Panc1 (cell line): ENCODE results near the gene SMAP2. TPM values are rescaled to one million over a fixed set of nuclear protein-coding genes. Genes with fewer than 3 reads are reported as not detected.

Experiments used
- ATAC-seq: fragments of 200-7000 bp; cut with Tn5 transposase; 2 replicates; pipeline ENCODE4 v1.9.1; 2020; ENCODE audit warnings: mild to moderate bottlenecking, moderate library complexity
- BruUV-seq: library from RNA; stranded (reverse); fragments of 400-500 nt; replicated peaks from 2 replicates; lab custom pipeline; 2021; lab: Mats Ljungman, UMichigan
- CTCF ChIA-PET: fragments of 300-600 bp; sonication (Branson Sonifier 250); formaldehyde crosslinking; loops from one replicate; lab custom pipeline; 2022; ENCODE audit warnings: antibody characterized with exemption; lab: Charles Lee
- POLR2A ChIA-PET: fragments of 300-600 bp; sonication (Branson Sonifier 250); formaldehyde crosslinking; loops from one replicate; lab custom pipeline; 2022; ENCODE audit warnings: antibody characterized with exemption; lab: Charles Lee
- DNase-seq: peaks from one replicate; pipeline ENCODE4 v3.0.0-alpha.2; 2010; ENCODE audit warnings: low read depth, low spot score
- H3K27ac ChIP-seq: 2 replicates; pipeline ENCODE4 v1.5.1; 2011; ENCODE audit warnings: mild to moderate bottlenecking, low read length, inconsistent platforms
- H3K27me3 ChIP-seq: fragments of 200-500 bp; sonication (Bioruptor generic); 2 replicates; pipeline ENCODE4 v1.6.0; 2014; ENCODE audit warnings: low read length, inconsistent platforms; ENCODE audit not compliant: control insufficient read depth, insufficient read depth
- H3K36me3 ChIP-seq: fragments of 200-500 bp; sonication (Bioruptor generic); 2 replicates; pipeline ENCODE4 v1.5.1; 2014; ENCODE audit warnings: inconsistent platforms, mild to moderate bottlenecking, low read length, moderate library complexity; ENCODE audit not compliant: control insufficient read depth, insufficient read depth
- H3K4me1 ChIP-seq: 2 replicates; pipeline ENCODE4 v1.5.1; 2011; ENCODE audit warnings: inconsistent platforms, mild to moderate bottlenecking, low read length, moderate library complexity; ENCODE audit not compliant: control insufficient read depth, insufficient read depth
- H3K4me3 ChIP-seq, 2 experiments: 2 replicates each; pipeline ENCODE4 v1.5.1; 2011 to 2012; ENCODE audit warnings: low read depth in 2 of 2, low read length in 2 of 2, mild to moderate bottlenecking in 2 of 2, inconsistent platforms in 1 of 2, moderate library complexity in 1 of 2
- H3K9me3 ChIP-seq: fragments of 200-500 bp; sonication (Bioruptor generic); 2 replicates; pipeline ENCODE4 v1.5.1; 2014; ENCODE audit warnings: low read depth, mild to moderate bottlenecking, inconsistent platforms, low read length, moderate library complexity; ENCODE audit not compliant: control insufficient read depth, insufficient read depth
- CTCF ChIP-seq: fragments of 450-650 bp; IDR thresholded peaks from 2 replicates; pipeline ENCODE4 v1.5.1; 2017; ENCODE audit warnings: mild to moderate bottlenecking
- POLR2AphosphoS5 ChIP-seq: IDR thresholded peaks from 2 replicates; pipeline ENCODE4 v1.6.1; 2012; ENCODE audit warnings: mild to moderate bottlenecking, low read depth, low read length, moderate library complexity
- REST ChIP-seq, 2 experiments: IDR thresholded peaks; 2 replicates each; pipeline ENCODE4 v1.6.1; 2011 to 2012; ENCODE audit warnings: low read depth in 2 of 2, control low read depth in 1 of 2, low read length in 1 of 2, mild to moderate bottlenecking in 1 of 2, moderate library complexity in 1 of 2; ENCODE audit not compliant: insufficient read depth in 1 of 2
- SIN3A ChIP-seq: IDR thresholded peaks from 2 replicates; pipeline ENCODE4 v1.6.1; 2012; ENCODE audit warnings: low read depth, mild to moderate bottlenecking, low read length, moderate library complexity, borderline replicate concordance; ENCODE audit not compliant: insufficient read depth
- TCF7L2 ChIP-seq: IDR thresholded peaks from 2 replicates; pipeline ENCODE4 v1.6.1; 2011; ENCODE audit warnings: mild to moderate bottlenecking, low read depth, low read length, inconsistent platforms
- in situ Hi-C: cut with HindIII; loops from 2 replicates; pipeline ENCODE4 v1.10.0; 2016; ENCODE audit warnings: low sequenced_read_pairs, low pct_unique_long_range_greater_than_20kb
- intact Hi-C: fragments of 100-400 bp; cut with micrococcal nuclease; formaldehyde crosslinking; loops from one replicate; pipeline ENCODE4 v1.10.0; 2022; ENCODE audit not compliant: unreplicated experiment
- total RNA-seq: library from RNA; stranded (reverse); gene quantifications from one replicate; pipeline ENCODE4 v1.2.1, GENCODE V29; 2021; ENCODE audit not compliant: unreplicated experiment

SMAP2 gene
- total RNA-seq, 1 experiment from 2014 or later, result 21.5 TPM

- Histone ChIP-seq H3K27me3 (no peaks in the 10 kb centered on the region), H3K4me3 (no peak overlapping the region), H3K36me3 (peaks cover 10% of the 10 kb centered on the region), H3K27ac (no peak overlapping the region), H3K9me3 (no peaks in the 10 kb centered on the region), H3K4me1 (no peaks in the 10 kb centered on the region)
- ATAC-seq (no peak), DNase-seq (no peak)
- ChIA-PET CTCF (no interaction called here), POLR2A (interaction anchor here (0.5 kb wide), 1 partner anchor 260 kb away, joined by 6 read pairs; no protein-coding TSS in a partner anchor)
- intact Hi-C loops, result no loop called here
- BruUV-seq, result no TSS peak
- in situ Hi-C loops, result no loop called here
- no peak for TF ChIP-seq REST (IDR thresholded peaks at IDR 0.05; ENCODE audit: insufficient read depth in 1 of 2, low read depth in 2 of 2, low read length in 1 of 2)
- TF ChIP-seq CTCF, result no peak
- TF ChIP-seq POLR2AphosphoS5, result no peak
- TF ChIP-seq SIN3A, result no peak
- no peak for TF ChIP-seq TCF7L2
Measured at GRCh38 chr1:40413527-40414252, 40.2 kb downstream of the SMAP2 start.

- intact Hi-C loops, result no loop called here
- in situ Hi-C loops, result no loop called here
- BruUV-seq, result no TSS peak
Measured at GRCh38 chr1:40414331-40414730, 40.8 kb downstream of the SMAP2 start.

More at GRCh38 chr1:40414331-40414730, 40.8 kb downstream of the SMAP2 start:
- Histone ChIP-seq H3K27me3 (no peaks in the 10 kb centered on the region), H3K4me1 (no peaks in the 10 kb centered on the region), H3K4me3 (no peak overlapping the region), H3K36me3 (peaks cover 10% of the 10 kb centered on the region), H3K9me3 (no peaks in the 10 kb centered on the region), H3K27ac (no peak overlapping the region)
- TF ChIP-seq TCF7L2, result no peak
- no peak for TF ChIP-seq CTCF
- no peak for TF ChIP-seq REST (IDR thresholded peaks at IDR 0.05; ENCODE audit: insufficient read depth in 1 of 2, low read depth in 2 of 2, low read length in 1 of 2)
- no peak for TF ChIP-seq POLR2AphosphoS5
- TF ChIP-seq SIN3A, result no peak
- POLR2A ChIA-PET, result no interaction called here
- ATAC-seq, result no peak
- no peak for DNase-seq
- CTCF ChIA-PET, result no interaction called here
